ENCODE results near the gene PDIA2.

GRCh38 chr16:242281-242680, 40.7 kb upstream of the PDIA2 start:
- no peak for TF ChIP-seq POLR2A (IDR thresholded peaks at IDR 0.05)
- TF ChIP-seq CTCF (IDR thresholded peaks at IDR 0.05), result no peak
- no peak for TF ChIP-seq POLR2AphosphoS5 (IDR thresholded peaks at IDR 0.05)
